ENCODE measurements around the gene DRGX.

DNA sequence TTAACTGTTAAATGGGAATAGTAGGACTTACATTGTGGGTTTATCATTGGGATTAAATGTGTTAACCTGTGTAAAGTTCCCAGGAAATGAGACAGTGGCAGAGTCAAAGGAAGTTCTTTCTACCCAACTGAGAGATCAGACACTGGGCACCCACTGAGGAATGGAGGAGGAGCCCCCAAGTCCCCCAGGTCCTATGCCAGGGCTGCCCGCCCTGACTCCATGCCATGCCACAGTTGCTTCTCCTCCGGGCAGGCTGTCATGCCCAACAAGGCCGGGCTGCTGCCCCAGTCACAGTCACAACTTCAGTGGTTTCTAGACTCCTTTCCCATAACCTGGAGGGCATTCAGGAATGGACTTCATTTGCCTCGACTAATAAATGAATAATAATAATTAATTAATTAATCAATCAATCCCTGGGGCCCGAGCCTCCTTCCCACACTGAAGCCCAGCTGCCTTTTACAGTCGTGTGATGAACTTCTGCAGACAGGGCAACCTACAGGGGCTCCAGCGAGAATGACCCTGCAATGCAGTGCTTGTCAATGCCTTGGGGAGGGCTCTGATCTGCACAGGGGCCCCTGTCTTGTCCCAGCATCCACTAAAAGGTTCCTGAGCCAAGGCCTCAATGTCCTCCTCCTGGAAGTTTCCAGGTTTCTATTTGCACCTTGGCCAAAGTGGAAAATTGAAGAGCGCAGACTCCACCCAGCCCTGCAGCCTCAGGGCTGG lies 32.4 kb downstream of the DRGX start:
- TF ChIP-seq POLR2A (IDR thresholded peaks at IDR 0.05; ENCODE audit: low read depth, low read length) = no peak
- TF ChIP-seq POLR2AphosphoS5 (IDR thresholded peaks at IDR 0.05; ENCODE audit: low read depth, low read length) = no peak
- no peak for TF ChIP-seq TAF1 (IDR thresholded peaks at IDR 0.05; ENCODE audit: low read depth, low read length)

Measured in GM12891 (cell line).